Neural cell (in vitro differentiated cells): ENCODE measurements around the gene EVL.

Source experiments
- CTCF ChIP-seq: fragments of 450-650 bp; IDR thresholded peaks from 2 replicates; pipeline ENCODE4 v1.5.1; 2014; ENCODE audit warnings: antibody characterized with exemption, mild to moderate bottlenecking, moderate library complexity; ENCODE audit not compliant: poor library complexity, severe bottlenecking
- EZH2 ChIP-seq: fragments of 200-600, 300-800 bp; shearing (Covaris generic), sonication (generic); IDR thresholded peaks from 2 replicates; pipeline ENCODE4 v1.6.1; 2014; ENCODE audit warnings: antibody characterized with exemption, low read length, borderline replicate concordance, mild to moderate bottlenecking; ENCODE audit not compliant: insufficient read depth, poor library complexity, severe bottlenecking
- POLR2AphosphoS5 ChIP-seq: IDR thresholded peaks from 2 replicates; pipeline ENCODE4 v1.6.1; 2012
- SMC3 ChIP-seq: fragments of 450-650 bp; conservative IDR thresholded peaks from 2 replicates; pipeline ENCODE4 v1.6.1; 2014; ENCODE audit warnings: antibody characterized with exemption, mild to moderate bottlenecking, moderate library complexity; ENCODE audit not compliant: poor library complexity
- TAF1 ChIP-seq: IDR thresholded peaks from 2 replicates; pipeline ENCODE4 v1.6.1; 2012; ENCODE audit warnings: low read depth

GRCh38 chr14:100058777-100059437, 6.3 kb upstream of the EVL start:
- TF ChIP-seq POLR2AphosphoS5 (no peak), EZH2 (no peak), CTCF (no peak), SMC3 (no peak), TAF1 (no peak)
